ENCODE measurements around the gene SLCO4A1. TPM values are rescaled to one million over a fixed set of nuclear protein-coding genes. Genes with fewer than 3 reads are reported as not detected.

SLCO4A1 gene
- total and polyA plus RNA-seq, 2 of the 4 experiments (the other 2 are of a cell fraction), result 0.72 to 1.1 TPM

GRCh38 chr20:62707921-62708521 lies 65.7 kb downstream of the SLCO4A1 start:
- no peak overlapping the region for H2BK15ac ChIP-seq (ENCODE audit: low read depth, low read length)
- TF ChIP-seq RCOR1 (IDR thresholded peaks at IDR 0.05; ENCODE audit: insufficient replicate concordance, low read length), result no peak
- TF ChIP-seq CTCF (conservative IDR thresholded peaks at IDR 0.05; ENCODE audit: low read depth, low read length), result peak; percentile 16; the same call in 1 of the 2 replicates
- H3K9me3 ChIP-seq (ENCODE audit: control insufficient read depth, insufficient read depth, low read length), result no peaks in the 10 kb centered on the region
- H4K91ac ChIP-seq (ENCODE audit: insufficient read depth, low read depth, low read length), result no peak overlapping the region
- H3K9me1 ChIP-seq (ENCODE audit: insufficient read depth, low read length), result peaks cover 24% of the 10 kb centered on the region
- H3K56ac ChIP-seq (ENCODE audit: extremely low read depth, insufficient read depth, low read length), result no peak overlapping the region
- H2AK9ac ChIP-seq (replicated peaks; ENCODE audit: low read depth, low read length, poor library complexity), result peak overlapping the region; percentile 61
- H4K5ac ChIP-seq (ENCODE audit: low read depth, low read length), result no peak overlapping the region
- no peak overlapping the region for H3K27ac ChIP-seq (ENCODE audit: insufficient read depth, low read length)
- in situ Hi-C loops (cut with MboI; ENCODE audit: low sequenced_read_pairs), result no loop called here
- H2BK5ac ChIP-seq (ENCODE audit: low read depth, low read length, poor library complexity, severe bottlenecking), result no peak overlapping the region
- H2AK5ac ChIP-seq (ENCODE audit: low read depth, low read length), result no peak overlapping the region; the same call in 1 of the 2 replicates
- no peak overlapping the region for H3K23ac ChIP-seq (ENCODE audit: low read depth, low read length)
- H3K18ac ChIP-seq (ENCODE audit: low read depth, low read length), result no peak overlapping the region
- no peak for ATAC-seq (ENCODE audit: low read depth)
- no peaks in the 10 kb centered on the region for H3K36me3 ChIP-seq (ENCODE audit: control insufficient read depth, insufficient read depth, low read length)
- H3K4me2 ChIP-seq (ENCODE audit: low read depth, low read length), result no peak overlapping the region
- peaks cover 7% of the 10 kb centered on the region; the same call in 1 of the 2 replicates for H4K20me1 ChIP-seq (ENCODE audit: insufficient read depth, low read length)
- H2BK120ac ChIP-seq (ENCODE audit: low read depth, low read length), result no peak overlapping the region
- intact Hi-C loops (cut with micrococcal nuclease), result no loop called here
- H2BK20ac ChIP-seq (ENCODE audit: low read depth, low read length), result no peak overlapping the region
- H3K79me1 ChIP-seq (ENCODE audit: low read depth in 1 of 2, low read length in 2 of 2), result no peaks in the 10 kb centered on the region
- no peak overlapping the region for H3K4ac ChIP-seq (ENCODE audit: low read depth, low read length)
- DNase-seq, result no peak
- H3K14ac ChIP-seq (replicated peaks; ENCODE audit: low read depth, low read length), result no peak overlapping the region
- dilution Hi-C loops (cut with HindIII; ENCODE audit: low sequenced_read_pairs, unreplicated experiment), result no loop called here
- no peak overlapping the region for H3K4me3 ChIP-seq (ENCODE audit: insufficient read depth, low read depth, low read length)
- H3K9ac ChIP-seq (ENCODE audit: low read depth, low read length), result no peak overlapping the region
- BruUV-seq (replicated peaks), result no TSS peak
- ChIA-PET CTCF (interaction anchor here (1.0 to 1.2 kb wide), 2 partner anchors 22 to 83 kb away, joined by 3 read pairs; no protein-coding TSS in a partner anchor), POLR2A (ENCODE audit: unreplicated experiment) (no interaction called here)
- peaks cover 15% of the 10 kb centered on the region for H3K4me1 ChIP-seq (ENCODE audit: control insufficient read depth, insufficient read depth, low read length)
- WGBS, 2 experiments (ENCODE audit: extremely low coverage in 2 of 2, insufficient read length in 1 of 2), result 17% methylated on average over 2 of the region's 20 CpGs; no CpG with 5 or more reads in 1 of the 2 experiments
- H2AFZ ChIP-seq (replicated peaks; ENCODE audit: low read length, poor library complexity), result peak overlapping the region; percentile 84
- H3K27me3 ChIP-seq (ENCODE audit: control insufficient read depth, insufficient read depth, low read length), result peaks cover 33% of the 10 kb centered on the region; the same call in 1 of the 2 replicates
- no peak overlapping the region for H4K8ac ChIP-seq (ENCODE audit: low read depth in 2 of 2, low read length in 2 of 2)

Measured in IMR-90 (cell line).